Measurements from ENCODE around the gene EIF2S3.

- TF ChIP-seq EZH2 (IDR thresholded peaks at IDR 0.05; ENCODE audit: low read length, unreplicated experiment): no peak
- no peak for TF ChIP-seq CTCF (conservative IDR thresholded peaks at IDR 0.05; ENCODE audit: low read depth, low read length)
Measured at GRCh38 chrX:24037729-24038128, 17.0 kb upstream of the EIF2S3 start.

Data from PC-3 (cell line).